Measurements from ENCODE around the gene GSTCD.
A peak's percentile ranks its signal among the peaks of the same experiment; 100 is the strongest.
"Not testable (repeated sequence)": the region's sequence is repeated elsewhere in the genome, so short reads cannot be mapped to it uniquely, and the experiment has no call there.

GSTCD gene, protein sequence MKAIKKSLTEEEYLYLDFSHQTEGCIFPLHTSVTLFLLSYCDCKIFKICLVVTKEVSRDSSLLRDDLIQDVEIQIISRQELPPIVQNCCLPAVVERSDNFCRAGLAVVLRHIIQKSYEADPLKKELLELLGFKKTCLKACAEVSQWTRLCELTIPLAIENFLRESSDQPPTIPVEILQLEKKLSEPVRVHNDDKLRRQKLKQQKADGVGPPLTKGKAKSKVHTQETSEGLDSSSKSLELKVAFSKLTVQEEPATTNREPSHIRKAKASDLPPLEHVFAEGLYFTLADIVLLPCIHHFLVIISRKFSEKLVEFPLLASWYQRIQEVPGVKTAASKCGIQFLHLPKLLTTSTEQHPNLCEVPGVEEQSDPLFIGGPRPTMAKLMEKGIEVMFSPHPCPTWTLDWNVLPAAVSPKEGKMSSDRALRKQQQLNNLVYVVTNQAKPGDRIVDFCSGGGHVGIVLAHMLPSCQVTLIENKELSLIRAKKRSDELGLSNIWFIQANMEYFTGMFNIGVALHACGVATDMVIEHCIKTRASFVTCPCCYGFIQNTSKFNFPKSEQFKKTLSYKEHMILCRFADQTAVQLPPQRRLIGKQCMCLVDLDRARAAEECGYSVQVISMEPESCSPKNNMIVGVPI

DNA sequence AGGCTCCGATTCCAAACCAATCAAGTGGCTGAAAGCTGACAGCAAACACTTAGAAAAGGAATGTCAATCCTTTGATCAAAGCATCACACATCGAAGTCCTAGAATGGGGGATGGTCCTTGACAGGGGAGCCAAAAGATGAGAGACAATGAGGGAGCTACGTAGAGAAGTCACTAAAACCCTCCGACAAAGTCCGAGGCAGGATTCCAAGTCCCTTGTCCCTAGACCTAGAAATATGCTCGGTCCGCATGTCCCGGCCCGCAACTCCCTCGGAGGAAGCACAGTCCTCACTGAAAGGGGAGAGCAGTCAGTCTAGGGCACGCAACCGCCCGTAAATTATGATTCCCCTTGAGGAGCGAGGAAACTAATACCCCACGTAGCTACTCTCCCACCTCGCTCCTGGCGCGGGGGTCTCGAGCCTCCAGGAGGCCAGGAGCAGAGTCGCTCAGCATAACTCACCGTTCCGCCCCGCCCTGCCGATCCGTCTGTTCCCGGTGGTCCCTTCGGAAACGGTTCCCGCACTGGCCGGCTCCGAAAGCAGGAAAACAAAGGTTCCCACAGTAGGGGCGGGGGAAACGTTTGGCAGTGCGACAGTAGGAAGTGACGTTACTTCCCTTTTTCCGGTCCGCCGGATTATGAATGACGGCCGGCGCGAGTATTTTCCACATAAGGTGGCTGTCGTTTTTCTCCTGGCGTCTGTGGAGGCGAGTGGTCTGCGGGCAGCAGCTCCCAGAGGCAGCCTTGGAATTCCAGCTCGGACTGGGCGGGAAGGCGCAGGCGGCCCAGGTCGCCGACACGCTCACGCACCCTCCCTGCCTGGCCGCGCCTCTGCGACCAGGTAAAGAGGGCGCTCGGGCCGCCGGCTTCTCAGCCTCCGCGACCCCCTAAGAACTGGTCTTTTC is at the start of gene GSTCD, which contains the start of gene INTS12:
TSS of gene GSTCD (plus strand) at position 604 of the 900 bp plus-strand sequence. CDS start 8,830 bp downstream, outside the sequence.
TSS of gene INTS12 (minus strand) at position 509 of the 900 bp plus-strand sequence. CDS start 8,684 bp downstream, outside the sequence.
- DNase-seq, result peak; percentile 93

DNA sequence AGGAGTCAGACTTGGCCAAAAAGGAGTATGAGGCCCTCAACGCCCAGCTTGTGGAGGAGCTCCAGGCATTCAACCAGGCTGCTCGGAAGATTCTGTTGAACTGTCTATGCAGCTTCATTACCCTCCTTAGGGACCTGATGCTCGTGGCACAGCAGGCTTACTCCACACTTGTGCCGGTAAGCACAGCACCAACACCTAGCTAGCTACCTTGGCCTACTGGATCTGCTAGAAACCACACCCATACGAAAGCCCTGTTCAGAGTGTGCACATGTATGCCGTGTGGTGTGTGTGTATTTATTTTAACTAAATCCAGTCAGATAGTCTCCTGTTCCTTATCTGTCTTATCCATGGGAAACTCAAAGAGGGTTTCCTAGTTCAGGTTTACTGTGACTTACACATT is 49.4 kb upstream of the GSTCD start:
- no peak for DNase-seq

DNA sequence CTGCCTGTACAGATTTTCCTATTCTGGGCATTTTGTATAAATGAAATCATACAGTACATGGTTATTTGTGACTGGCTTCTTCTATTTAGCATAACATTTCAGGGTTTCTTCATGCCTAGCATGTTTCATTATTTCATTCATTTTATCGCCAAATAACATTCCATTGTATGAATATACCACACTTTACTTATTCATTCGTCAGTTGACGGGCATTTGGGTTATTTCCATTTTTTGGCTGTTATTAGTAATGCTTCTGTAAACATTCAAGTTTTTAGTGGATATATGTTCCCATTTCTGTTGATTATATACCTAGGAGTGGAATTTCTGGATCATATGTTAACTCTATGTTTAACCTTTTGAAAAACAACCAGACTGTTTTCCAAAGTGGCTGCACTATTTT is 47.6 kb upstream of the GSTCD start:
- DNase-seq, result no peak

DNA sequence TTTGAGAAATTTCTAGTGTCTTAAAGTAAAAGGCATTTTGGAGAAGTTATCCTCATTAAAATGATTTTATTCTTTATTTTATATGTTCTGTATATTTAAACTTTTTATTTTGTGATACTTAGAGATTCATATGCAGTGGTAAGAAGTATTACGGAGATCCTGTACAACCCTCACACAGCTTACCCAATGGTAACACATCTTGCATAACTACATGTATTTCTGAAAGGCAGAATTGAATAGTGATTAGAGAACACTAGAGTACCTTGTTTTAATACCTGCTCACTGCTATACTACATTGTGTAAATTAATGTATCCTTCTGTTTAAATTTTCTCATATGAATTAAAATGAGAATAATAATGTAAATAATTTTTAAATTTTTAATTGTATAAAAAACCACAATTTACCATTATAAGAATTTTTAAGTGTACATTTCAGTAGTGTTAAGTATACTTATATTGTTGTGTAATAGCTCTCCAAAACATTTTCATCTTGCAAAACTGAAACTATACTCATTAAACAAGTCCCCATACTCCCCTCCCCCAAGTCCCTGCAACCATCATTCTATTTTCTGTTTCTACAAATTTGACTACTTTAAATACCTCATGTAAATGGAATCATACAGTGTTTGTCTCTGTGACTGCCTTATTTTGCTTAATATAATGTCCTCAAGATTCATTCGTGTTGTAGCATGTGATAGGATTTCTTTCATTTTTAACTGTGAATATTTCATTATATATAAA is 45.5 kb upstream of the GSTCD start:
- DNase-seq, result no peak

DNA sequence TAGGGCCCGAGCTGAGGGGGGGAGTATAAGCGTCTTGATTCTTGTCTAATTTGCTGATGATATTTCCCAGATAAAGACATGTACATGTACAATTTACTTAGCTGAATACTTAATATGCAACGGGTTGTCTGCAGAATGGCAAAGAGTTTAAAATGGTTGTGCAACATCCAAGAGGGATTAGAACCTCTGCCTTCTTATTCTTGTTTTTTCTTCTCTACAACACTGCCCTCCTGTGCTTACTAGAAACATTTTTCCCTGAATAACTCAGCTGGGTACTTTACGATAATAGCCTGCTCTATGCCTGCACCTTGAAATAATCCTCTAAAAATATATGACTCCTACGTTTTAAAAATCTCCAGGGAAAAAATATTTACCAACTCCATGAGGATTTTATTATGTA is 41.9 kb upstream of the GSTCD start:
- DNase-seq, result no peak

DNA sequence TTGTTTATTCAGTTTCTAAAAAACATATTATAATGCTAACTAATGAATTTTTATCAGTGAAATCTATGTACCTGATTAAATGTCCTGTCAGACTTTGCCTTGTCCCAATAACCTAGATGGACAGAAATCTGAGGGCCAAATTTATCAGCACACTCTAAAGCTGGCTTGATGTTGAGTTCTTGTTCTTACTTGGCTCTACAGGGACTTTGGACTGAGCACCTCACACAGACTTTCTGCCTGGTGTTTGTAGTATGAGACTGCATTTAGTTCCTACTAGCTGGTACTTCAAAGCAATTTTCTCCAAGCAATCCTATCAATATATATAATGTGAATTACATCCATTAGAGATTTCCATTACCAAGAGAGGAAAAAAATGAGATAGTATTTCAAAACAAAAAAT is 37.9 kb upstream of the GSTCD start:
- no peak for DNase-seq

DNA sequence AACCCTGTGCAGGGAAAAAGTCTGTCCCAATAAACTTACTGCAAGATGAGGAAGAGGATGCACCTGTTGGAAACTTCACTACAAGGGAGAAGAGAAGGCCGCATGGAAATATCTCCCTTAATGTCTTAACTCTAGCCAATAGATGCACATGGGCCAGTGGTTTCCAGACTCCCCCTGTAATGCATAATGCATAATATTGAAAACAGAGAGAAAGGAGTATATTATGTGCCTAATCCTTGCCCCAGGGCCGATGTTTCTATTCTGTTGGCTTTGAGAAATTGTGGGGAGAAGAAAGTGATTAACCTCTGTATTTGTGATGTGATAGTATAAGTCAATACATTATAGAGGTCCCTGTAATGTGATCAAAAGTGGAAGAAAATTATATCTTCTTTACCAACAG is 37.3 kb upstream of the GSTCD start:
- no peak for DNase-seq

DNA sequence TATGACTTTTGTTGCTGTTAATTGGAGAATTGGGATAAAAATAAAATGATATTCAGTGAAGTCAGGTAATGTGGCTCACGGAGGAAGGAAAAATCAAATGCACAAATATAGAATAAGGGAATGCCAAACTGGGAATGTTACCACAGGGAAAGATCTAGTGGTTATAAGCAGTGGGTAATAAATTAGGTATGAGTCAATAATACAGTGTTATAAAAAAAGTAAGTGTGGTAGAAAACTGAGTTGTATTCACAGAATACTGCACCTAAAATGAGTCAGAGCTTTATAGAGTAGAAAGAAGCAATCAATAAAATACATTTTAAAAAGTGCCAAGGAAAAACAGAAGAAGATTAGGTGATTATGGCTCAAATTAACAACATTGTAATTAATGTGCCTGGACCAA is 34.6 kb upstream of the GSTCD start:
- no peak for DNase-seq

DNA sequence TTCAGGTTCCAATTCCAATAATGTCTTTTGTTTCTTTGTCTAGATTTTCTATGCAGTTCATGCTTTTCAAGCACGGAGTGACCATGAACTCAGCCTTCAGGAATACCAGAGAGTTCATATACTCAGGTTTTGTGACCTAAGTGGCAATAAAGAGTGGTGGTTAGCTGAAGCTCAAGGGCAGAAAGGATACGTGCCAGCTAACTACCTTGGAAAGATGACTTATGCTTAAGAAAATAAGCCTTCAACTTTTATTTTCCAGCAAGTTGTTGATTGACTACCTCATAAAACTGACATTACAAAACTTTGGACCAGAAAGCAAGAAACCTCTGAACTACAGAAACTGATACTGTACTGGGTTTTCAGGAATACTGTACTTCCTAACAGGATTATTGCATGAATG is 30.9 kb upstream of the GSTCD start:
- DNase-seq, result no peak

DNA sequence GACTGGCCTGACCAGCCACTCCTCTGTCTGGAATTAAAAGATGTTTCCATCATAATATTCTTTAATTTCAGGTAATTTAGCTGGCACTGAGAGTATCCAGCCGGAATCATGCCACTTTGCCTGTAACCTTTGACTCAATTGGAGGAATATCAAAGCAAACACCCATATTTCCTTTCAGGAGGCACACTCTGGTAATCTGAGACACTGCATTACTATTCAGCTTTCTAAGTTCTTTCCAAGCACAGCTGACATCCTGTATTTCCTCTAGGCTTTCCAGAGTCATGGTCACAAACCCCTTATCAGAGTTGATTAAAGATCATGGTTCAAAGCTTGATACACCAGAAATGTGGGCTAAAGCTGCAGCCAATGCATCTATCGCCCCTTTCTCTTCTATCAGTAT is 29.4 kb upstream of the GSTCD start:
- DNase-seq, result no peak

DNA sequence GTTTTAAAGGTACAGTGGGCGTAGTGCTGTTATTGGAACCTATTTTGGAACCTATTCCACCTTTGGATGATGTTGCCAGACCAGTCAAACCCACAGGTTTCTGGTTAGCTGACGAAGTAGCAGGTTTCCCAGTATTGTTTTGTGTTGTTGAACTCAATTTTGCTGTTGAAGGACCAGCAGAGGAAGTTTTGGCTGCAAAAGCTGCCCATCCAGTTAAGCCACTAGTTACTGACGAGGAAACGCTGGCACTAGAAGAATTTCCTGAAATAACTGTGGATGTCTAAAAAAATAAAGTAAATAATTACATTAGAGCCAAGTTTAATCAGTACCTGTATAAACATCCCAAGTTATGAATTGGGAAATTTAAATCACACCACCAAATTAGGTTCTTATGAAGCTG is 25.5 kb upstream of the GSTCD start:
- no peak for DNase-seq

DNA sequence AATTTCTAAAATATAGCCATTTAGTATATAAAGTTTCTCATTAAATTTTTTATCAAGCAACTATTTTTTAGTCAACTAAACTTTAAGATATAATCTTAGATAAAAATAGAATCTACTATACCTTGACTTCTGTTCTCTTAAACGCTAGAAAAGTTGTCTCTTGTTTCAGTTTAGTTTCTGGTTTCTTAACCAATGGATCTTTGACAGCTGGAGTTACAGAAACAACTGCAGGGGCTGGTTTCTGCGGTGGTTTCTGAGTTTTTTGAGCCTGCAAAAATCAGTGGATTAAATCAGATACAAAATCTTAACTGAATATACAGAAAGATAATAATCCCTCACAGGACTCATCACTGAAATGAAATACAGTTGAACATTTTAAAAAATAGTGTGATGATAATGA is 22.0 kb upstream of the GSTCD start:
- no peak for DNase-seq

DNA sequence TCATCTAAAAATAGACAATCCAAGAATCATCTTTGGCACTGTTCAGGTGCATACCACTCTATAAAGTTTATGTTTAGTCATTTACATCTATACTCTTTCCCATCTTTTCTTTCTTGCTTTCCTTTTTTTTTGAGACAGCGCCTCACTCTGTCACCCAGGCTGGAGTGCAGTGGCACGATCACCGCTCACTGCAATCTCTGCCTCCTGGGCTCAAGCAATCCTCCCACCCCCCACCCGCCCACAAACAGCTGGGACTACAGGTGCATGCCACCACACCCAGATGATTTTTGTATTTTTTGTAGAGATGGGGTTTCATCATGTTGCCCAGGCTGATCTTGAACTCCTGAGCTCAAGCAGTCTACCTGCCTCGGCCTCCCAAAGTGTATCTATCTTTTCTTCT is 13.8 kb upstream of the GSTCD start:
- DNase-seq, result not testable (repeated sequence)

DNA sequence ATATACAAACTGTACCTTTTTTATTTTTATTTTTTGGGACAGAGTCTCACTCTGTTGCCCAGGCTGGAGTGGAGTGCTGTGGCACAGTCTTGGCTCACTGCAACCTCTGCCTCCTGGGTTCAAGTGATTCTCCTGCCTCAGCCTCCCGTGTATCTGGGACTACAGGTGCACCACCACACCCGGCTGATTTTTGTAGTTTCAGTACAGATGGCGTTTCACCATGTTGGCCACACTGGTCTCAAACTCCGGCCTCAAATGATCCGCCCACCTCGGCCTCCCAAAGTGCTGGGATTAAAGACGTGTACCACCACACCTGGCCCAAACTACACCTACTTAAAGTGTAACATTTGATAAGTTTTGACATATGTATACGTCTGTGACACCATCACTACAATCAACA is 12.8 kb upstream of the GSTCD start:
- not testable (repeated sequence) for DNase-seq

DNA sequence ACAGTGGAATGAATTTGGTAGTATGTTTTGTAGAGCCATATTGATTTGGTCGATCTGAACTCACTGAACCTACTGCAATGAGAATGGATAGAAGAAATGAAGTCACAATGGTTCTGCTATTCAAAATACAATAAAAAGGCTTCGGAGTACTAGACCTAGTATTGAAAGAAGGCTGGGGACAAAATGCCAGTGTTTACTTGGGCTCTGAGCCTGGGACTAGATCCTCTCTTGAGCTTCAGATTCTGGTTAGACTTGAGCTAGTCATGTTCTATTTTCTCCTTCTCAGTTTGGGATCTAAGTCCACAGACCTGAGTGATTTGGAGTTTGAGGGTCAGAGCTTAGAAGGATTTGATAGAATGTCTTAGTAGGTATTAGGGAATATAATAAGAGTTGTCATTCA is 10.0 kb upstream of the GSTCD start:
- DNase-seq, result no peak

DNA sequence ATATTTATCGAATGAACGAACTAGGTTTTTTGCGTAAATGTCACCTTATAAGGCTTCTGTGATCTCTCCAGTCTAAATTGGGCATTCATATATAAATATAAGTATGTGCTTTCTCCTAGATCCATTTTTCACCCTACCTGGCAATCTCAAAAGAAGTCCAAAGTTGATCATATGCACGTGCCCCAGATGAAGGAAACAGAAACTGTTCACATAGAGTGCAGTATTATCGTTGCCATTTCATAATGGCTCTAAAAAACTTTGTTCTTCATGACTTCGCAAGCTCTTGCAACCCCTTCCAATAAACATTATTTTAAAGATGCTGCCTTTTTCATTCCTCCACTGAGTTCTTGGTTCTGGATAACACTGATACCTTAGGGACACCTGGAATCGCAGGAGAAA is 803 bp upstream of the GSTCD start:
- DNase-seq, result no peak

DNA sequence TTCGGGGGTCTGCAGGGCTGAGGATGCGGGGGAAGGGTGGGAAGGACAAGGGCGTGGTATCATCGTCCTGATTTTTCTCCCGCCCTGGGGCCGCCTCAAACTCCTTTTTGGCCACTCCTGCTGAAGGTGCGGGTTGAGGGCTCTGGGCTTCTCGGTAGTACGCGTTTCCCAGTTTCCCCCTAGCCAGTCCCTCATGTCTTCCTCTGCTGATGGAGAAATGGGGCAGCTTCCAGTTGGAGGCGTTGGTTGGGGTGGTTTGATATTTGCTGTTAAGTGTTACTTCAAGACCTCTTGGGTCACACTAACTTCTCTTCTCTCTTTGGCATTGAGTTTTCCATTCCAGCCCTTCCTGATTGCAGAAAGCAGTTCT is 482 bp downstream of the GSTCD start:
- DNase-seq, result peak; percentile 15

DNA sequence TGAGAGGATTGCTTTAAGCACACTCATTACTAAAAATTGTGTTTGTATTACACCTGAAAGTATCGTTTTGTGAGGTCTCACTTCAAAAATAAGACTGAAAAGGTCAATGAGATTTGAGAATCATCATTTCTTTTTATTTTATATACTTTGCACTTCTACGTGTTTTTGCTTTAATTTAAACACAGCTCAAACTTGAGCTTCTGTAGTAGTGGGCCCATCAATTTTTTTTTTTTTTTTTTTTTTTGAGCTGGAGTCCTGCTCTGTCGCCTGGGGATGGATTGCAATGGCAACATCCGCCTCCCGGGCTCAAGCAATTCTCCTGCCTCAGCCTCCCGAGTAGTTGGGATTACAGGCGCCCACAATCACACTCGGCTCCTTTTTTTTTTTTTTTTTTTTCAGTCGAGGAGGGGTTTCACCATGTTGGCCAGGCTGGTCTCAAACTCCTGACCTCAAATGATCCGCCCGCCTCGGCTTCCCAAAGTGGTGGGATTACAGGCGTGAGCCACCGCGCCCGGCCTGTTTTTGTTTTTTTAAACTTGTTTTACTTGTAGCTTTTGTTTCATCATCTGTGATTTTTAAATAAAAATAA is 1.5 kb downstream of the GSTCD start:
- DNase-seq, result no peak

DNA sequence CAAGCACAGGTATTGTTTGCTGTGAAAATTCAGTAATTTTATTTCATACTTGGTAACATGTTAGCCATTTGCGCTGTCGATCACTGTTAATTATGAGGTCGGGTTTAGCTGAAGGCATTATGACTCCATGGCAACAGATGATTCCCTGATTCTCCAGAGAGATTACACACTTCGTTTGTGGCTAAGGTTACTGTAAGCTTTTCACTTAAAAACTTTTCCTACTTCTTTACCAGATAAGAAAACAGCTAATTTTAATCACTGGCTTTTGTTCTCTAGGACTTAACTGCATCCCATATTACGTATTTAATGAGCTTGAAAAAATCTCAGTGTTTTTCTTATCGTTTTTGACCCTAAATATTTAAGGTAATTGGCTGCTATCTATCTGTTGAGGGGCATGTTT is 2.1 kb downstream of the GSTCD start:
- peak; percentile 7 for DNase-seq

DNA sequence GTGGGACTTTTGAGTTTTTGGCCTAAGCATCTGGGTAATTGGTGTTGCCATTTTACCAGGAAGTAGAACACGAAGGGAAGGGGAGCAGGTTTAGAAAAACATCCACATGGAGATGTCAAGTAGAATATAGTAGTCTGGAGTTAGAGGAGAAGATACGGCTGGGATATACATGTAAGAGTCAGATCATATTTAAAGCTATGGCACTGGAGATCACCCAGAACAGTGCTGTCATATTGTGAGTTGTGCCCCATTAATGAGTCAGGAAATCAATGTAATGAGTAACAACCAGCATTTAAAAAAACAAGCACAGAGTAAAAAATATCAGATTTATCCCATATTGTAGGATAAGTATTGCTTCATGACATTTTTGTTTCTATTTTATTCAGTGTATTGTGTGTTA is 4.2 kb downstream of the GSTCD start:
- DNase-seq, result peak; percentile 2

DNA sequence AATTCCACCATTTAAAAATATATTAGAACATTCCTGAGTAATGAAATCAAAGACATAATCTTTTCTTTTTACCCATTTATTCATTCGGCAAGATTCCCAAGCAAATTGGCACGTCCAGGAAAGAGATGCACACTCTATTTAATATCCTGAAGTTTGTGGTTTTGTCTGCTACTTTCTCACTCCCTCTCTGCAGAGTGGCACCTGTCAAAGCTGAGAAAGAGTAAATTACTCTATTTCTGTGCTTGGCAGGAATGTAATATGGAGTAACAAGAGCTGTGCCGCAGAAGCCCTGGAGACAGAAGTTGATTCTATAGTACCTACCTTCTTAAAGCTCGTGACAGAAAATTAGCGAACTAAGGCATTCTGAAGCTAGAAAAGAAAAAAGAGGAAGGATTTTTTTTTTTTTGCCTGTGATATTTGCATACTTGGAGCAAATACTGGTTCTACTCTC is 5.5 kb downstream of the GSTCD start:
- peak; percentile 26 for DNase-seq

DNA sequence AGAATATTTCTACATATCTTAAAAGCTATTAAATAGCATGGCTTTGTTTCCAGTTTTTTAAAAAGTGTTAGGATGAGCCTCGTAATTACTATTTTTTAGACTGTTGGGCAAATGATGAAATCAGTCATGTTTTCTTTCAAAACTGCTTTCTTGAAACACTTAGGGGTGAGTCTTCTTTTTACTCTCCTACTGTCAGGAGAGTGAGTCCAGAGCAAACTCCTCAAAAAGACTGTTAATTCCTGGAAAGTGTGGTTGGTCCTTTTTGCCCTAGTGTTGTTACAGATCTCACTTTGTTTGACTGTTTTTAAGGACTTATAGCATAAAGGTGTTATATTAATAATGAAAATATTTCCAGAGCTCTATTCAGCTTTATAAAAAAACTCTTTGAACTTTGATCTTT is 6.3 kb downstream of the GSTCD start:
- no peak for DNase-seq

All from fibroblast of skin of right biceps (primary cell).